CD4-positive, alpha-beta T cell treated with Interleukin-17A for 4 hours (primary cell): ENCODE data around the gene ALPG.
"Not testable (repeated sequence)": the region's sequence is repeated elsewhere in the genome, so short reads cannot be mapped to it uniquely, and the experiment has no call there.

Source experiments
- DNase-seq: peaks from one replicate; pipeline ENCODE4 v3.0.0-alpha.2; 2020; ENCODE audit warnings: mixed read lengths

ALPG gene

DNA sequence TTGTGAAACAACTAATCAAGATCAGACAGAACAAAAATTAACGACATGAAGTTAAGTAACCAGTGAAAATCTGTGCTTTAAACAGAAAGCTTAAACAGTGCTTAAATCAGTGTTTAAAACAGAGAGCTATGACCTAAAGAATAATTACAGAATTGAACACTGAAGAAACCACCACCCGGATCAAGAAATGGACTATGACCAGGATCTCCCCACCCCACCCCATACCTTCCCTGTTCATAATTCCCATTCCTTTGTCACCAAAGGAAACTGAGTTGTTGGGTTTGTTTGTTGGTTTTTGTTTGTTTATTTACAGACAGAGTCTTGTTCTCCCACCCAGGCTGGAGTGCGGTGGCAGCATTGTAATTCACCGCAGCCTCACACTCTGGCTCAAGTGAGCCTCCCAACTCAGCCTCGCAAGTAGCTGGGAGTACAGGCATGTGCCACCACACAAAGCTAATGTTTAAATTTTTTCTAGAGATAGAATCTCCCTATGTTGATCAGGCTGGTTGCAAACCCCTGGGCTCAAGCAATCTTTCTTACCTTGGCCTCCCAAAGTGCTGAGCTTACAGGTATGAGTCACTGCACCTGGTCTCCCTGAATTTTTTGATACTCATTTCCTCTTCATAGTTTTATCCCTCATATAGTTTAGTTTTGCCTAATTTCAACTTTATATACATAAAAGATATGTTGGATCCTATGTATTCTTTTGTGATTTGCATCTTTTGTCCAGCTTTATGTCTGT lies 8.2 kb upstream of the ALPG start:
- no peak for DNase-seq

DNA sequence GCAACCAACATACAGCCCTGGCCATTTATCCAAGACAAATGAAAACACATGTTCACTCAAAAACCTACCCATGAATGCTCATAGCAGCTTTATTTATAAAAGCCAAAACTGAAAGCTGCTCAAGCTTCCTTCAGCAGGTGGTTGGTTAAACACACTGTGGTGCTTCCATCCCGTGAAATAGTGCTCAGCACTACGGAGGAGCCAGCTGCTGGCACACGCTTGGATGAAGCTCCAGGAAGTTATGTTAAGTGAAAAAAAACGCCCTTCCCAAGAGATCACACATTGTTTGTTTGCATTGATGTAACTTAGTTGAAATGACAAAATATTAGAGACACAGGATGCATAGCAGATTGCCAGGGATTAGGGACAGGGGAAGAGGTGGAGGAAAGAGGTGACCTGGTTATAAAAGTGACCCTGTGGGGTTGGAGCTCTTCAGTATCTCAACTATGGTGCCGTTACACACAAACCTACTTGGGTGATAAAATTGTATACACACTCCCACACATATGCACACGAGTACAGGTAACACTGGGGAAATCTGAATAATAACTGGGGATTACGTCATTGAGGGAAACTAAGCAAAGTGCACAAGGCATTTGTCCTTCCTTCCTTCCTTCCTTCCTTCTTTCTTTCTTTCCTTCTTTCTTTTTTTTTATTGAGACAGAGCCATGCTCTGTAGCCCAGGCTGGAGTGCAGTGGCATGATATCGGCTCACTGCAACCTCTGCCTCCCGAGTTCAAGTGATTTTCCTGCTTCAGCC lies 6.2 kb upstream of the ALPG start:
- no peak for DNase-seq

- no peak for DNase-seq
These were observed 4.1 kb upstream of the ALPG start for GRCh38 chr2:232402518-232402917.

DNA sequence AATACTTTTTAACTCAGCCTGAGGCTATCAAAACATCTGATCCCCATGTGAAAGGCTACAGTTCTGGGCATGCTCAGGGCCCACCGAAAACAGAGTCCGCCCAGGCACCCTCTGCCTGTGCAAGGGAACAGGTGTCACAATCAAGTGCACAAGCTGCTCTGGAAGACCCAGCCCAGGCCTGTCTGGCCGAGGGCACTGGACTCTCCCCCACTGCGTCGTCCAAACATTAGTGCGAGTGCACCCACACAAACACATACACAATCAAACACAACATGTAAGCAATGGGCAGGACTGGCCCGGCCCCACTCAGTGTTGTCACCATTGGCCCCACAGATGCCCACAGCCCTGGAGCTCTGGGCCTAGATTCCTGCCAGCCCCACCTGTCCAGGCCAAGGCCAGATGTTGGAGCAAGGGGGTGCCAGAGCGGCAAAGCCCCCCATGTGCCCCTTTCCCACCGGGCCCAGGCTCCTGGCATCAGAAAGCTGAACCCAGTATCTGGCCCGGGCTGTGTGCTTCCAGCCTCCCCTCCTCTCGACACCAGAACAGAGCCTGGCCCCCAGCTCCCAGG lies 617 bp upstream of the ALPG start:
- no peak for DNase-seq

GRCh38 chr2:232407428-232408150 lies 945 bp downstream of the ALPG start:
- DNase-seq: not testable (repeated sequence)

- DNase-seq: not testable (repeated sequence)
These were observed 1.6 kb downstream of the ALPG start for GRCh38 chr2:232408269-232408668.

GRCh38 chr2:232409617-232410016 lies 3.0 kb downstream of the ALPG start:
- DNase-seq: not testable (repeated sequence)

DNA sequence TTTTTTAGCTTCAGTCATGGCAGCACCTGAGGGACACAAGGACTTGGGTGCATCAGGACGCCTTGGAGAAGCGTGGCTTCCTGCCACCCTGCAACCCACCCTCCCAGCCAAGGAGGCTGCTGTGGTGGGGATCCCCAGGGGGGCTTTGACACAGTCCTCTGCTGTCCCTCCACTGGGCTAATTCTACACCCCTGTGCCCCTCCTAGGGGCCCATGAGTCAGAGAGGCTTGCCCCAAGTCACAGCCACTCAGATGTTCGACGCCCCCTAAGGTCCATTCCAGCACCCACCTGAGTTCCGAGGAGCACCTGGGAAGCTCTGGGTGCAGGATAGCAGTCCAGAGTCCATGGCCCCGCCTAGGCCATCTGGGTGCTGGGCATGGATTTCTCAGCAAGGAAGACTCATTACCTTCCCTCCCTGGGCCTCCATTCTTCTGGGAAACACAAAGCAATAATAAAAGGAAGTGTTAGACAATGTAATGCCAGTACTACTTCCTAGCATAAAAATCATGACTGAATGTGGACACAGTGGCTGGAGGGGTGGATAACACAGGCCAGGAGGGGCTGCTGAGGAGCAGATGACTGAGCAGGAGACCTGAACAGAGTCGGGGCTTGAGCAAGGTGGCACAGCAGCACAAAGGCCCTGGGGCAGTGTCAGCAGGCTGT lies 3.7 kb downstream of the ALPG start:
- no peak for DNase-seq

DNA sequence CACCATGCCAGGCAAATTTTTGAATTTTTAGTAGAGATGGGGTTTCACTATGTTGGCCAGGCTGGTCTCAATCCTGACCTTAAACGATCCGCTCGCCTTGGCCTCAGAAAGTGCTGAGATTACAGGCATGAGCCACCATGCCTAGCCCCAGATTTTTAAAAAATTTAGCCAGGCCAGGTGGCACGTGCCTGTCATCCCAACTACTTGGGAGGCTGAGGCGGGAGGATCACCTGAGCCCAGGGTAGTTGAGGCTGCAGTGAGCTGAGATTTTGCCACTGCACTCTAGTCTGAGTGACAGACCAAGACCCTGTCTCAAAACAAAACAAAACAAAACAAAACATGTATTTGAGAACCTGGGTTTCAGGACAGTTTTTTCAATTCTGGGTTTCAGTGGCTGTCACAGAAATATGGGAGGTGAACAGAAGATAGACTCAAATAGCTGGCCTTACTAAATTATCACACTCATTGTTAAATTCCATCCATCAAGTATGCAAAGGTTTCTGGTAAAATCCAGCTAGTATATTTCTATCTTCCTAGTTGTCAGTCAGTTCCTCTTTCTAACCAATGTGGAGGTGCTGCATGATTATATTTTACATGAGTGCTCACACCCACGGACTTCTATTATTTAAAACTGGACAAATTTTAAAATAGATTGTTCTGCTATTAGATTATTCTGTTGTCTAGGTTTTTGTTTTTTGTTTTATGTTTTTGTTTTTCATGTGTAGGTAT lies 5.4 kb downstream of the ALPG start:
- no peak for DNase-seq

DNA sequence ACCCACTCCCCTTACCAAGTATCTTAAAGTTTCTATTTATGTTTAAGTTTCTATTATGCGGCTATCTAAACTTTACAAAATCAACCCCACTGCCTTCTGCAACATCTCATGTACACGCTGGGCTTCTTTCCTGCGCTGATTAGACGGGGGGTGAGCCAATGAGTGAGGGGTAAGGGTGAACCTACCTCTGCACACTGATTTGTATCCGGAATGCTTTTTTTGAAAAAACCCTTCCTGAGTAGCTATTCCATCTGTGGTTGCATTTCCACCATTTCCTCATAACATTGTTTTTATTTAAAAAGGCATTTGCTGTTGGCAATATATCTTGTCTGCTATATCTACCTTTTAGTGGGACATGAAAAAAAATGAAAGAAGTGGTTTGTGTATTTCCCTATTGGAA lies 6.3 kb downstream of the ALPG start:
- DNase-seq: no peak

DNA sequence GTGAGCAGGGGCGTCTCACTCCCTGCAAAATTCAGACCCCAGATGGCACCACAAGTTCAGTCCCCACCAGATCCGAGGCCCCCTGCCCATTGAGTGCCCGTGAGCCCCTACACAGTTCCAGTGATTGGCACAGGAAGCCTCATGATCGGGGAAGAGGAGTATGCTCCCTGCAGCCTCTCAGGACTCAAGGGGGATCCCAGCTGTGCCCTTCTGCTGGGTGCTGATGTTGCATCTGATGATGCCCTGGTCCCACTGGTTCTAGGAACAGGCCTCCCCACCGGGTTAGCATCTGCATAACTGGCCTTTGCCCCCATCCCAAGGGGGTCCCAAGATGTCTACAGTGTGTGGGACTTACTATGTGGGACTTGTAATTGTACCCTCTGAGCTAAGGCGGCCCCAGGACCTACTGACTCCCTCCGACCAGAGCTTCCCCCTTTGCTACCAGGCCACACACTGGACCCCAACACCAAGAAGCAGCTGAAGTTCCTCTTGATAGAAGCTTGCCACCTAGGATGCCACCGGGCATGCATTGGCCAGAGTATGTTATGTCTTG lies 8.6 kb downstream of the ALPG start:
- DNase-seq: no peak

GRCh38 chr2:232415736-232416520 lies 9.3 kb downstream of the ALPG start:
- DNase-seq: no peak

GRCh38 chr2:232416521-232417470 lies 10.2 kb downstream of the ALPG start:
- DNase-seq: no peak

- DNase-seq: no peak
These were observed 10.8 kb downstream of the ALPG start for GRCh38 chr2:232417489-232417888.

DNA sequence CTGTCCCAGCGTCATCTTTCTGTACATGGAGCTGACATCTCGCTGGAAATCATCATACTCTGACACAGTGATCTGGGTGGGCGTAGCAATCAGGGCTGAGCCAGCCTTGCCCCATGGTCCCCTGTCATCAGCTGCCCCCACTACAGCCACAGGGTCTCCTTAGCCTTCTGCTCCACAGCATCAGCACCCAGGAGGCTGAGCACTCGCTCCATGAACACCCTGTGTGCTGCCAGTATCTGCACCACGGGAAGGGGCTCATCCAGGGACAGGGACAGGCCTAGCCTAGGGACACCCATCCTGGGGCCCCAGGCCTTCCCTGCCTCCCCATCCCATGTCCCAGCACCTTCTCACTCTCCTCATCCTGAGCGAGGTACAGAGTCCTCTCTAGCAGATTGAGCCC lies 11.4 kb downstream of the ALPG start:
- DNase-seq: no peak

GRCh38 chr2:232418466-232419244 lies 12.0 kb downstream of the ALPG start:
- no peak for DNase-seq

DNA sequence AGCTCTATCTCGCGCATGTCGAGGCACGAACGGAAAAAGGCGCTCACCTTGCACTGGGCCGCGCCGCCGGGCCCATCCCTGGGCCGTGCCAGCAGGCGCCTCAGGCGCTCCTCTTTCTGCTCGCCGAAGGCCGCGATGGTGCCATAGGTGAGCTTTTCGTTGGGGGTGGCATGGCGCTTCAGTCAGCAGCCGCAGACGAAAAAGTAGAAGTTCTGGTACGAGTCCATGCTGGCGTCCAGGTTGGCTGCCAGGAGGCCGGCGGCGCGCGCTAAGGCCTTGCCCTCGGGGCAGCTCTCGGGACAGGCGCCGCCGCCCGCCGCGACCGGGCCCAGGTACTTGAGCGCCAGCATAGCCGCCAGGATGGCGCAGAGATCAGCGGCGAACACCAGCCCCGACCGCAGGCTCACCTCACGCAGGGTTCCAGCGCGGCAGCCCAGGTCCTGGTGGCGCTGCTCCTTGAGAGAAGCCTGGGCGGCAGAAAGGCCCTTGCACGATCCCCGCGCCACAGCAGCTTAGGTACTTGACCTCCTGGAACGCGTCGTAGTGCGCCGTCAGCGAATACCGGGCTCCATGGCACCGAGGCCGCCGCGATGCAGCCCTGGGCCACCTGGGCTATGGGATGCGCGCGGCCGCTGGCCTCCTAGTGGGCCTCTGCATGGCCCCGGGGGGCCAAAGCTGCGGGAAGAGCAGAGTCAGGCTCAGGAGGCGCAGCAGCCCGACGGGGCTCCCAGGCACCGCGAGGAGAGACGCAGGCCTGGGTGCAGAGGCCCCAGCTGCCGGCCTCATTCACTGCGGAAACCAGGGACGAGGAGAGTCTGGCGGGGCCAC lies 12.8 kb downstream of the ALPG start:
- DNase-seq: no peak

GRCh38 chr2:232420073-232420454 lies 13.4 kb downstream of the ALPG start:
- DNase-seq: no peak
